Caco-2 (cell line): ENCODE data around the gene INHBB. TPM values are rescaled to one million over a fixed set of nuclear protein-coding genes. Genes with fewer than 3 reads are reported as not detected.

ENCODE experiments used
- BruUV-seq: library from RNA; stranded (reverse); fragments of 400-500 nt; replicated peaks from 2 replicates; lab custom pipeline; 2021; lab: Mats Ljungman, UMichigan
- CTCF ChIA-PET: fragments of 300-600 bp; sonication (Branson Sonifier 250); formaldehyde crosslinking; loops from one replicate; lab custom pipeline; 2022; ENCODE audit warnings: antibody characterized with exemption; lab: Charles Lee
- POLR2A ChIA-PET: fragments of 300-600 bp; sonication (Branson Sonifier 250); formaldehyde crosslinking; loops from one replicate; lab custom pipeline; 2022; ENCODE audit warnings: antibody characterized with exemption; lab: Charles Lee
- DNase-seq, 2 experiments: peaks; one replicate each; pipeline versions ENCODE4 v3.0.0 to v3.0.0-alpha.2; 2020 to 2022
- H3K27me3 ChIP-seq: replicated peaks from 2 replicates; pipeline ENCODE4 v1.6.0; 2011; ENCODE audit warnings: low read length; ENCODE audit not compliant: control insufficient read depth, insufficient read depth
- H3K36me3 ChIP-seq: 2 replicates; pipeline ENCODE4 v1.5.1; 2011; ENCODE audit warnings: low read length; ENCODE audit not compliant: control insufficient read depth, insufficient read depth
- H3K4me1 ChIP-seq: fragments of 250-450 bp; sonication (Bioruptor Pico); 2 replicates; pipeline ENCODE4 v1.5.1; 2020; ENCODE audit warnings: mild to moderate bottlenecking
- H3K4me3 ChIP-seq: 2 replicates; pipeline ENCODE4 v1.5.1; 2011; ENCODE audit warnings: low read depth, mild to moderate bottlenecking, control low read depth, low read length
- H3K9me3 ChIP-seq: fragments of 250-450 bp; sonication (Bioruptor Pico); 2 replicates; pipeline ENCODE4 v1.5.1; 2020; ENCODE audit warnings: mild to moderate bottlenecking, moderate library complexity
- H3K27ac Mint-ChIP-seq: one replicate; pipeline ENCODE4 v1.8.0; 2022; ENCODE audit warnings: mixed read lengths; ENCODE audit not compliant: unreplicated experiment
- H3K27me3 Mint-ChIP-seq: one replicate; pipeline ENCODE4 v1.8.0; 2022; ENCODE audit warnings: mixed read lengths; ENCODE audit not compliant: insufficient read depth, unreplicated experiment
- H3K36me3 Mint-ChIP-seq: one replicate; pipeline ENCODE4 v1.8.0; 2022; ENCODE audit warnings: mild to moderate bottlenecking, mixed read lengths; ENCODE audit not compliant: insufficient read depth, unreplicated experiment
- H3K4me1 Mint-ChIP-seq: one replicate; pipeline ENCODE4 v1.8.0; 2022; ENCODE audit warnings: low read depth, mixed read lengths; ENCODE audit not compliant: unreplicated experiment
- H3K4me3 Mint-ChIP-seq: one replicate; pipeline ENCODE4 v1.8.0; 2022; ENCODE audit warnings: mild to moderate bottlenecking, moderate library complexity, mixed read lengths; ENCODE audit not compliant: unreplicated experiment
- H3K9me3 Mint-ChIP-seq: one replicate; pipeline ENCODE4 v1.8.0; 2022; ENCODE audit warnings: mixed read lengths; ENCODE audit not compliant: unreplicated experiment
- CTCF ChIP-seq, 2 experiments: fragments of 200-600 bp in 1 of 2; IDR thresholded peaks; 1 replicate in 1 of 2; 2 replicates in 1 of 2; pipeline versions ENCODE4 v1.5.1 to v1.8.0; 2011 to 2022; ENCODE audit warnings: antibody characterized with exemption in 1 of 2, control low read depth in 1 of 2, inconsistent platforms in 1 of 2, low read depth in 1 of 2, low read length in 1 of 2, mild to moderate bottlenecking in 1 of 2, moderate library complexity in 1 of 2; ENCODE audit not compliant: insufficient read depth in 1 of 2, severe bottlenecking in 1 of 2, unreplicated experiment in 1 of 2
- intact Hi-C: fragments of 100-400 bp; cut with micrococcal nuclease; formaldehyde crosslinking; loops from one replicate; pipeline ENCODE4 v1.10.0; 2022; ENCODE audit not compliant: unreplicated experiment
- total RNA-seq: library from RNA; stranded (reverse); gene quantifications from 2 replicates; pipeline ENCODE4 v1.2.3, GENCODE V29; 2022

Gene INHBB
- total RNA-seq, 1 experiment from 2014 or later: 28.9 TPM

- no peaks in the 10 kb centered on the region for H3K9me3 Mint-ChIP-seq
- POLR2A ChIA-PET: no interaction called here
- H3K27me3 ChIP-seq: no peaks in the 10 kb centered on the region
Measured at GRCh38 chr2:120322329-120322728, 23.6 kb upstream of the INHBB start.

GRCh38 chr2:120323214-120323613 lies 22.7 kb upstream of the INHBB start:
- Mint-ChIP-seq H3K36me3 (no peaks in the 10 kb centered on the region), H3K9me3 (no peaks in the 10 kb centered on the region), H3K27ac (no peak overlapping the region), H3K4me1 (peaks cover 7% of the 10 kb centered on the region), H3K4me3 (no peak overlapping the region), H3K27me3 (no peaks in the 10 kb centered on the region)
- Histone ChIP-seq H3K4me3 (no peak overlapping the region), H3K9me3 (no peaks in the 10 kb centered on the region), H3K4me1 (no peaks in the 10 kb centered on the region), H3K36me3 (no peaks in the 10 kb centered on the region), H3K27me3 (no peaks in the 10 kb centered on the region)
- no TSS peak for BruUV-seq
- ChIA-PET POLR2A (no interaction called here), CTCF (interaction anchor here (0.7 kb wide), 2 partner anchors 10 to 148 kb away, joined by 3 to 4 read pairs; no protein-coding TSS in a partner anchor)
- no peak for TF ChIP-seq CTCF (IDR thresholded peaks at IDR 0.05; ENCODE audit: insufficient read depth in 1 of 2, low read depth in 1 of 2, low read length in 1 of 2, severe bottlenecking in 1 of 2, unreplicated experiment in 1 of 2)
- intact Hi-C loops: no loop called here
- DNase-seq: no peak

More at GRCh38 chr2:120322329-120322728, 23.6 kb upstream of the INHBB start:
- H3K4me3 ChIP-seq: no peak overlapping the region
- no TSS peak for BruUV-seq
- Mint-ChIP-seq H3K27me3 (no peaks in the 10 kb centered on the region), H3K4me1 (peaks cover 7% of the 10 kb centered on the region), H3K4me3 (no peak overlapping the region), H3K27ac (no peak overlapping the region), H3K36me3 (no peaks in the 10 kb centered on the region)
- no peaks in the 10 kb centered on the region for H3K36me3 ChIP-seq
- intact Hi-C loops: no loop called here
- H3K4me1 ChIP-seq: no peaks in the 10 kb centered on the region
- TF ChIP-seq CTCF (IDR thresholded peaks at IDR 0.05; ENCODE audit: insufficient read depth in 1 of 2, low read depth in 1 of 2, low read length in 1 of 2, severe bottlenecking in 1 of 2, unreplicated experiment in 1 of 2): no peak
- no peaks in the 10 kb centered on the region for H3K9me3 ChIP-seq
- CTCF ChIA-PET: no interaction called here
- DNase-seq: no peak

- POLR2A ChIA-PET: no interaction called here
- peaks cover 4% of the 10 kb centered on the region for H3K4me1 Mint-ChIP-seq
- H3K4me3 Mint-ChIP-seq: no peak overlapping the region
- no peaks in the 10 kb centered on the region for H3K27me3 ChIP-seq
- H3K36me3 ChIP-seq: no peaks in the 10 kb centered on the region
- DNase-seq: no peak
- no TSS peak for BruUV-seq
- H3K27ac Mint-ChIP-seq: no peak overlapping the region
- H3K4me1 ChIP-seq: no peaks in the 10 kb centered on the region
- no peaks in the 10 kb centered on the region for H3K9me3 Mint-ChIP-seq
- TF ChIP-seq CTCF (IDR thresholded peaks at IDR 0.05; ENCODE audit: insufficient read depth in 1 of 2, low read depth in 1 of 2, low read length in 1 of 2, severe bottlenecking in 1 of 2, unreplicated experiment in 1 of 2): no peak
- no peaks in the 10 kb centered on the region for H3K36me3 Mint-ChIP-seq
- intact Hi-C loops: no loop called here
- no peak overlapping the region for H3K4me3 ChIP-seq
- H3K27me3 Mint-ChIP-seq: no peaks in the 10 kb centered on the region
- H3K9me3 ChIP-seq: no peaks in the 10 kb centered on the region
- CTCF ChIA-PET: interaction anchor here (0.7 kb wide), 2 partner anchors 11 to 149 kb away, joined by 3 to 4 read pairs; no protein-coding TSS in a partner anchor
Measured at GRCh38 chr2:120323807-120324399, 22.0 kb upstream of the INHBB start.
